H1 (cell line): ENCODE results near the gene TRIM65. TPM values are rescaled to one million over a fixed set of nuclear protein-coding genes. Genes with fewer than 3 reads are reported as not detected.

ENCODE experiments used
- BCL11A ChIP-seq, 2 experiments: IDR thresholded peaks; one replicate each; pipeline ENCODE4 v1.6.1; 2011; ENCODE audit warnings: low read depth in 2 of 2, low read length in 2 of 2, mild to moderate bottlenecking in 2 of 2
- BRCA1 ChIP-seq: IDR thresholded peaks from 2 replicates; pipeline ENCODE4 v1.6.1; 2012; ENCODE audit warnings: low read depth, low read length, improper control_type of control experiment
- SIRT6 ChIP-seq: IDR thresholded peaks from one replicate; pipeline ENCODE4 v1.7.1; 2012; ENCODE audit warnings: low read length, inconsistent platforms
- SP1 ChIP-seq: IDR thresholded peaks from 2 replicates; pipeline ENCODE4 v1.6.1; 2011; ENCODE audit warnings: low read depth, low read length
- SRF ChIP-seq: IDR thresholded peaks from 2 replicates; pipeline ENCODE4 v1.6.1; 2011; ENCODE audit warnings: mild to moderate bottlenecking, low read depth, low read length, moderate library complexity
- polyA plus RNA-seq, 7 experiments: library from polyadenylated mRNA; depleted of rRNA in 3 of 7; stranded (reverse) in 5 of 7; unstranded in 2 of 7; fragments of >200 nt in 5 of 7; fragments of 200-250 nt in 2 of 7; gene quantifications; 1 replicate in 5 of 7; 2 replicates in 1 of 7; 4 replicates in 1 of 7; pipeline versions ENCODE4 v1.2.1 to v1.2.3, GENCODE V29; 2011 to 2013; ENCODE audit warnings: missing spikeins in 2 of 7, mixed read lengths in 2 of 7
- total RNA-seq: library from RNA; stranded (reverse); fragmentation: NEBNext Ultra II Directional; extraction: Animal tissue kit (Norgen Biotek cat#: 25700); gene quantifications from 2 replicates; pipeline ENCODE4 v1.2.1, GENCODE V29; 2021
- TF ChIP-seq, protein P1 (sequence below): fragments of 300-600 bp; sonication (generic); IDR thresholded peaks from 2 replicates; pipeline ENCODE4 v1.7.1; 2012; ENCODE audit warnings: low read length, moderate library complexity, mild to moderate bottlenecking, inconsistent platforms; ENCODE audit not compliant: insufficient replicate concordance

TRIM65 gene
- total and polyA plus RNA-seq, 2 of the 8 experiments (the other 6 are each of a cell fraction or from before 2014, with no cell fraction given): 21.2 to 48.6 TPM

DNA sequence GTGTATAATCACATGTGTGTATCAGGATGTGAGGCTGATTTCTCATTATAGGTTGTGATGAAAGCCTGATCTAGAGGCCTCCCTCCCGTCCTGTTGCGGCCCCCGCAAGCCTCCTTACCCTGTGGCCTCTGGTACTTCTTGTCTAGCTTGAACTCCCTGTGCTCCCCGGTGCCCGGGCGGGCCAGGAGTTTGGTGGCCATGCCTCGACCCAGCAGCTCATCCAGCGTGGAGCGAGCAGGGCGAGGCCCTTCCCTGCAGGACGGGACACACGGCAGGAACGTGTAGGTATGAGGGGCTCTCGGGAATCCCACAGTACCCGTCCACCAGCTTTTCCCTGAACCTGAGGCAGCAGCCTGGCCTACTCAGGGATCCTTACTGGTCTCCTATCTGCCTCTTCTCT is 29.2 kb upstream of the TRIM65 start (continued):
- TF ChIP-seq SP1 (no peak), SIRT6 (no peak), SRF (no peak), BRCA1 (no peak), BCL11A (IDR thresholded peaks at IDR 0.05; ENCODE audit: low read depth in 2 of 2, low read length in 2 of 2) (no peak)
- TF ChIP-seq, protein P1, sequence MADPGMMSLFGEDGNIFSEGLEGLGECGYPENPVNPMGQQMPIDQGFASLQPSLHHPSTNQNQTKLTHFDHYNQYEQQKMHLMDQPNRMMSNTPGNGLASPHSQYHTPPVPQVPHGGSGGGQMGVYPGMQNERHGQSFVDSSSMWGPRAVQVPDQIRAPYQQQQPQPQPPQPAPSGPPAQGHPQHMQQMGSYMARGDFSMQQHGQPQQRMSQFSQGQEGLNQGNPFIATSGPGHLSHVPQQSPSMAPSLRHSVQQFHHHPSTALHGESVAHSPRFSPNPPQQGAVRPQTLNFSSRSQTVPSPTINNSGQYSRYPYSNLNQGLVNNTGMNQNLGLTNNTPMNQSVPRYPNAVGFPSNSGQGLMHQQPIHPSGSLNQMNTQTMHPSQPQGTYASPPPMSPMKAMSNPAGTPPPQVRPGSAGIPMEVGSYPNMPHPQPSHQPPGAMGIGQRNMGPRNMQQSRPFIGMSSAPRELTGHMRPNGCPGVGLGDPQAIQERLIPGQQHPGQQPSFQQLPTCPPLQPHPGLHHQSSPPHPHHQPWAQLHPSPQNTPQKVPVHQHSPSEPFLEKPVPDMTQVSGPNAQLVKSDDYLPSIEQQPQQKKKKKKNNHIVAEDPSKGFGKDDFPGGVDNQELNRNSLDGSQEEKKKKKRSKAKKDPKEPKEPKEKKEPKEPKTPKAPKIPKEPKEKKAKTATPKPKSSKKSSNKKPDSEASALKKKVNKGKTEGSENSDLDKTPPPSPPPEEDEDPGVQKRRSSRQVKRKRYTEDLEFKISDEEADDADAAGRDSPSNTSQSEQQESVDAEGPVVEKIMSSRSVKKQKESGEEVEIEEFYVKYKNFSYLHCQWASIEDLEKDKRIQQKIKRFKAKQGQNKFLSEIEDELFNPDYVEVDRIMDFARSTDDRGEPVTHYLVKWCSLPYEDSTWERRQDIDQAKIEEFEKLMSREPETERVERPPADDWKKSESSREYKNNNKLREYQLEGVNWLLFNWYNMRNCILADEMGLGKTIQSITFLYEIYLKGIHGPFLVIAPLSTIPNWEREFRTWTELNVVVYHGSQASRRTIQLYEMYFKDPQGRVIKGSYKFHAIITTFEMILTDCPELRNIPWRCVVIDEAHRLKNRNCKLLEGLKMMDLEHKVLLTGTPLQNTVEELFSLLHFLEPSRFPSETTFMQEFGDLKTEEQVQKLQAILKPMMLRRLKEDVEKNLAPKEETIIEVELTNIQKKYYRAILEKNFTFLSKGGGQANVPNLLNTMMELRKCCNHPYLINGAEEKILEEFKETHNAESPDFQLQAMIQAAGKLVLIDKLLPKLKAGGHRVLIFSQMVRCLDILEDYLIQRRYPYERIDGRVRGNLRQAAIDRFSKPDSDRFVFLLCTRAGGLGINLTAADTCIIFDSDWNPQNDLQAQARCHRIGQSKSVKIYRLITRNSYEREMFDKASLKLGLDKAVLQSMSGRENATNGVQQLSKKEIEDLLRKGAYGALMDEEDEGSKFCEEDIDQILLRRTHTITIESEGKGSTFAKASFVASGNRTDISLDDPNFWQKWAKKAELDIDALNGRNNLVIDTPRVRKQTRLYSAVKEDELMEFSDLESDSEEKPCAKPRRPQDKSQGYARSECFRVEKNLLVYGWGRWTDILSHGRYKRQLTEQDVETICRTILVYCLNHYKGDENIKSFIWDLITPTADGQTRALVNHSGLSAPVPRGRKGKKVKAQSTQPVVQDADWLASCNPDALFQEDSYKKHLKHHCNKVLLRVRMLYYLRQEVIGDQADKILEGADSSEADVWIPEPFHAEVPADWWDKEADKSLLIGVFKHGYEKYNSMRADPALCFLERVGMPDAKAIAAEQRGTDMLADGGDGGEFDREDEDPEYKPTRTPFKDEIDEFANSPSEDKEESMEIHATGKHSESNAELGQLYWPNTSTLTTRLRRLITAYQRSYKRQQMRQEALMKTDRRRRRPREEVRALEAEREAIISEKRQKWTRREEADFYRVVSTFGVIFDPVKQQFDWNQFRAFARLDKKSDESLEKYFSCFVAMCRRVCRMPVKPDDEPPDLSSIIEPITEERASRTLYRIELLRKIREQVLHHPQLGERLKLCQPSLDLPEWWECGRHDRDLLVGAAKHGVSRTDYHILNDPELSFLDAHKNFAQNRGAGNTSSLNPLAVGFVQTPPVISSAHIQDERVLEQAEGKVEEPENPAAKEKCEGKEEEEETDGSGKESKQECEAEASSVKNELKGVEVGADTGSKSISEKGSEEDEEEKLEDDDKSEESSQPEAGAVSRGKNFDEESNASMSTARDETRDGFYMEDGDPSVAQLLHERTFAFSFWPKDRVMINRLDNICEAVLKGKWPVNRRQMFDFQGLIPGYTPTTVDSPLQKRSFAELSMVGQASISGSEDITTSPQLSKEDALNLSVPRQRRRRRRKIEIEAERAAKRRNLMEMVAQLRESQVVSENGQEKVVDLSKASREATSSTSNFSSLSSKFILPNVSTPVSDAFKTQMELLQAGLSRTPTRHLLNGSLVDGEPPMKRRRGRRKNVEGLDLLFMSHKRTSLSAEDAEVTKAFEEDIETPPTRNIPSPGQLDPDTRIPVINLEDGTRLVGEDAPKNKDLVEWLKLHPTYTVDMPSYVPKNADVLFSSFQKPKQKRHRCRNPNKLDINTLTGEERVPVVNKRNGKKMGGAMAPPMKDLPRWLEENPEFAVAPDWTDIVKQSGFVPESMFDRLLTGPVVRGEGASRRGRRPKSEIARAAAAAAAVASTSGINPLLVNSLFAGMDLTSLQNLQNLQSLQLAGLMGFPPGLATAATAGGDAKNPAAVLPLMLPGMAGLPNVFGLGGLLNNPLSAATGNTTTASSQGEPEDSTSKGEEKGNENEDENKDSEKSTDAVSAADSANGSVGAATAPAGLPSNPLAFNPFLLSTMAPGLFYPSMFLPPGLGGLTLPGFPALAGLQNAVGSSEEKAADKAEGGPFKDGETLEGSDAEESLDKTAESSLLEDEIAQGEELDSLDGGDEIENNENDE: no peak
- TF ChIP-seq, all 59 proteins: peak for 0
